ENCODE data around the gene SORCS2. TPM values are rescaled to one million over a fixed set of nuclear protein-coding genes. Genes with fewer than 3 reads are reported as not detected.

SORCS2 gene
- total and polyA plus RNA-seq, 8 donors: 4.6 to 9.7 (median 7.2) TPM

DNA sequence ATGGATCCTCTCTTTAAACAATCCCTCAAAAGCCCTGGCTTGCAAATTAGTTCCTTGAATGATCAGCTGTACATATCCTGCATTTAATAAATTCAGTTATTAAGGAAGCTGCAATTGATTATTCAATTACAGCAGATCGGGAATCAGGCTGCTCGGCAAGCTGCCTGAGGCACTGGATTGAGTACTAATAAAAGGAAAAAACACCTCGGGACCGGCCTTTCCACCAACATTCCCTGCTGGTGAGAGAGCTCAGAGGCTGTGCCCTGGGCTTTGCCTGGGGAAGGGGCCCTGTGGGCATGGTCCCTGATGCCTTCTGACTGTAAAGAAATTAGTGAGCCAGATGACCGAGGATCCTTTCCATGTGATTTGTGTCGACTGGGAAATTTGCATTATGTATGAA is 69.2 kb downstream of the SORCS2 start:
- ATAC-seq (no peak), DNase-seq (peak in 1 of 4 donors; percentile 26)
- no peak overlapping the region for H3K27ac ChIP-seq
- no peaks in the 10 kb centered on the region for H3K36me3 ChIP-seq
- no peaks in the 10 kb centered on the region for H3K9me3 ChIP-seq
- no peaks in the 10 kb centered on the region for H3K4me1 ChIP-seq
- H3K4me3 ChIP-seq: no peak overlapping the region
- H3K27me3 ChIP-seq: no peaks in the 10 kb centered on the region
- intact Hi-C loops (cut with DNase I): no loop called here
- TF ChIP-seq, protein P1, sequence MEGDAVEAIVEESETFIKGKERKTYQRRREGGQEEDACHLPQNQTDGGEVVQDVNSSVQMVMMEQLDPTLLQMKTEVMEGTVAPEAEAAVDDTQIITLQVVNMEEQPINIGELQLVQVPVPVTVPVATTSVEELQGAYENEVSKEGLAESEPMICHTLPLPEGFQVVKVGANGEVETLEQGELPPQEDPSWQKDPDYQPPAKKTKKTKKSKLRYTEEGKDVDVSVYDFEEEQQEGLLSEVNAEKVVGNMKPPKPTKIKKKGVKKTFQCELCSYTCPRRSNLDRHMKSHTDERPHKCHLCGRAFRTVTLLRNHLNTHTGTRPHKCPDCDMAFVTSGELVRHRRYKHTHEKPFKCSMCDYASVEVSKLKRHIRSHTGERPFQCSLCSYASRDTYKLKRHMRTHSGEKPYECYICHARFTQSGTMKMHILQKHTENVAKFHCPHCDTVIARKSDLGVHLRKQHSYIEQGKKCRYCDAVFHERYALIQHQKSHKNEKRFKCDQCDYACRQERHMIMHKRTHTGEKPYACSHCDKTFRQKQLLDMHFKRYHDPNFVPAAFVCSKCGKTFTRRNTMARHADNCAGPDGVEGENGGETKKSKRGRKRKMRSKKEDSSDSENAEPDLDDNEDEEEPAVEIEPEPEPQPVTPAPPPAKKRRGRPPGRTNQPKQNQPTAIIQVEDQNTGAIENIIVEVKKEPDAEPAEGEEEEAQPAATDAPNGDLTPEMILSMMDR (IDR thresholded peaks at IDR 0.05): no peak

DNA sequence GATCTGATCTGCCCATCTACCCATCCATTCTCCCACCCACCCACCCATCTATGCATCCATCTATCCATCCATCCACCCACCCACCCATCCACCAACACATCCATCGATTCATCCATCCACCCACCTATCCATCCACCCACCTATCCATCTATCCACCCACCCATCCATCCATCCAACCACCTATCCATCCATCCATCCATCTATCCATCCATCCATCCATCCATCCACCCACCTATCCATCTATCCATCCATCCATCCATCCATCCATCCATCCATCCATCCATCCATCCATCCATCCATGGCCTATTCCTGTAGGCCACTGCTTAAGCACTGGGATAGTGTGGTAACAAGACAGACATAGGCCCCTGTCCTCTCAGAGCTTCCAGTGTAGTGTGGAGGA is 69.8 kb downstream of the SORCS2 start:
- no peak overlapping the region for H3K27ac ChIP-seq
- no peaks in the 10 kb centered on the region for H3K9me3 ChIP-seq
- intact Hi-C loops (cut with DNase I): no loop called here
- H3K4me1 ChIP-seq: no peaks in the 10 kb centered on the region
- H3K4me3 ChIP-seq: no peak overlapping the region
- H3K36me3 ChIP-seq: no peaks in the 10 kb centered on the region
- no peak for ATAC-seq
- no peaks in the 10 kb centered on the region for H3K27me3 ChIP-seq
- DNase-seq: no peak
- TF ChIP-seq, protein P1 (IDR thresholded peaks at IDR 0.05): no peak

DNA sequence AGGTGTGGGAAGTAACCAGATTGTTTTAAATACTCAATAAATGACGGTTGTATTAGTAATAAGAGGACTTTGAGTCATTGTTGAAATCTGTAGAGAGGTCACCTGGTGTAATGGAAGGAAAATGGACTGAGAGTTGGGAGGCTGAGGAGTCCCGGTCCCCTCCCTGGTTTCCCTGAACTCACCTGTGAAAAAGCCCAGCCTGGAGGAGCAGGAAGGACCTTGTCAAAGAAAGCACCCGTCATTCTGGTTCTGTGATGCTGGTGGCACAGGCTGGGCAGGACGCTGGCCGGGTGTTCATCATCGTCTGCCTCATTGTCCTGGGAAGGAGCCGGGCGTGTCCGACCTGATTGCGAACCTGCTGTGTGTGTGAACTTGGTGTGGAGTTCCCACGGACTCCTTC is 70.8 kb downstream of the SORCS2 start:
- no peak for ATAC-seq
- no peaks in the 10 kb centered on the region for H3K27me3 ChIP-seq
- TF ChIP-seq, protein P1 (IDR thresholded peaks at IDR 0.05): no peak

DNA sequence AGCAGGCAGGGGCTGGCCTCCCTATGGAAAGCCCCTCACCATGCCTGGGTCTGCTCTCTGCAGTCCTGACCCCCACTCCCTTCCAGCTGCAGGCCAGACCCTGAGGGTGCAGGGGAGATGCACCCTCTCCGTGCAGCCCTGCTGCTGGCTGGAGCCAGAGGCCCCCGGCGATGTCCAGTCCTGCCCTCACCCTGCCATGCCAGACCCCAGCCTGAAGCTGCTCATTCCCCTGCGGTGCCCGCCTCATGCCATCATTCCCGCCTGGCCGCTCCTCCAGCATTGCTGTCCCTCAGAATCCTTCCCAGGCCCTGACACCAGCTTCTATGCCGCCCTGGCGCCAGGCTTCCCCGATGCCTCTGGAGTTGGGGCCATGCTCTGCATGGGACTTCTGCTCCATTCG is 72.4 kb downstream of the SORCS2 start:
- no peaks in the 10 kb centered on the region for H3K36me3 ChIP-seq
- no peak overlapping the region for H3K4me3 ChIP-seq
- DNase-seq (peak in 1 of 4 donors; percentile 75), ATAC-seq (no peak)
- H3K27me3 ChIP-seq: no peaks in the 10 kb centered on the region
- H3K27ac ChIP-seq: no peak overlapping the region
- TF ChIP-seq, protein P1 (IDR thresholded peaks at IDR 0.05): no peak
- intact Hi-C loops (cut with DNase I): no loop called here
- H3K9me3 ChIP-seq: no peaks in the 10 kb centered on the region
- no peaks in the 10 kb centered on the region for H3K4me1 ChIP-seq

More for the DNA sequence above, 70.8 kb downstream of the SORCS2 start:
- H3K4me3 ChIP-seq: no peak overlapping the region
- H3K27ac ChIP-seq: no peak overlapping the region
- no peaks in the 10 kb centered on the region for H3K36me3 ChIP-seq
- intact Hi-C loops (cut with DNase I): no loop called here
- DNase-seq: no peak
- H3K9me3 ChIP-seq: no peaks in the 10 kb centered on the region
- H3K4me1 ChIP-seq: no peaks in the 10 kb centered on the region

DNA sequence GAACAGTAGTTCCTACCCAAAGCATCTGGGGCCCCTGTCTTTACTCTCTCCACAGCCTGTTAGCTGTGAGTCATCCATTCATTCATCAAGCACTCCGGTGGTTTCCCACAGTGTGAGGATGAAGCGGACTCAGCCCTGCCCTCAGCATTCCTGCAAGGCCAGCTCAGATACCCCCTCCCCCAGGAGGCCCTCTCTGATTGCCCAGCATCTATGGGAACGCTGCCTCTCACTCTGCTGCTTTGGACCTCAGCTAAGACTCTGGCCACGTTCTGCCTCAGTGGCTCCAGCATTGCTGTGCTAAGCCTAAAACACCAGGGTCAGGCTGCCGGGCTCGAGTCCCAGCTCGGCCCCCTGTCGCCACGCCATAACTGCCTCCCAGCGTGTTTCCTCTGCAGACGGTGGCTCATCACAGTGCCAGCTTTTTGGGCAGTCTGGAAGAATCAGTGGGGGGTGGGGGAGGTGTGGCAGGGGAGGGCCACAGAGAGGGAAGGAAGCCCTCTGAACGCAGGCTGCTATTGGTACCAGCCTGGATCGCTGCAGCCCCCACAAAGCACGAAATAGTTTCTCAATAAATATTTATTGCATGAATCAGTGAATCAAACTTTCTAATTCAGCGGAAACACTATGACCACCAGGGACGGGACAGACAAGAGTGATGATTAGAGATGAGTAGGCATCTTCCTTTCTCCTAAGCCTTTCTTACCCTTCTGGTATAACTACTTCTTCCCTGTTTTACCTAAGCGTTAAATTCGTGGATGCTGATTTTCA is 74.4 kb downstream of the SORCS2 start:
- Histone ChIP-seq H3K36me3 (no peaks in the 10 kb centered on the region), H3K4me1 (no peaks in the 10 kb centered on the region), H3K27me3 (no peaks in the 10 kb centered on the region), H3K9me3 (no peaks in the 10 kb centered on the region), H3K4me3 (no peak overlapping the region), H3K27ac (no peak overlapping the region)
- TF ChIP-seq, protein P1 (IDR thresholded peaks at IDR 0.05): no peak
- intact Hi-C loops (cut with DNase I): no loop called here
- DNase-seq (peak in 1 of 4 donors; percentile 29), ATAC-seq (peak; percentile 69)

Data from left lung (tissue), 10 donors.